Fibroblast of villous mesenchyme (primary cell): ENCODE measurements around the gene EXD2. TPM values are rescaled to one million over a fixed set of nuclear protein-coding genes. Genes with fewer than 3 reads are reported as not detected.
"Not testable (repeated sequence)": the region's sequence is repeated elsewhere in the genome, so short reads cannot be mapped to it uniquely, and the experiment has no call there.

Source experiments
- DNase-seq: peaks from one replicate; pipeline ENCODE4 v3.0.0-alpha.2; 2010; ENCODE audit warnings: low read depth
- H3K4me3 ChIP-seq: 2 replicates; pipeline ENCODE4 v1.5.1; 2011; ENCODE audit warnings: low read depth, mild to moderate bottlenecking, low read length
- total RNA-seq: library from RNA; depleted of rRNA; stranded (reverse); fragments of >200 nt; gene quantifications from 2 replicates; pipeline ENCODE4 v1.2.3, GENCODE V29; 2012
- TF ChIP-seq, protein P1 (sequence below): IDR thresholded peaks from 2 replicates; pipeline ENCODE4 v1.5.1; 2012; ENCODE audit warnings: low read depth, mild to moderate bottlenecking, low read length; ENCODE audit not compliant: insufficient read depth

The EXD2 gene
- total RNA-seq, 1 donor: 18.6 TPM

DNA sequence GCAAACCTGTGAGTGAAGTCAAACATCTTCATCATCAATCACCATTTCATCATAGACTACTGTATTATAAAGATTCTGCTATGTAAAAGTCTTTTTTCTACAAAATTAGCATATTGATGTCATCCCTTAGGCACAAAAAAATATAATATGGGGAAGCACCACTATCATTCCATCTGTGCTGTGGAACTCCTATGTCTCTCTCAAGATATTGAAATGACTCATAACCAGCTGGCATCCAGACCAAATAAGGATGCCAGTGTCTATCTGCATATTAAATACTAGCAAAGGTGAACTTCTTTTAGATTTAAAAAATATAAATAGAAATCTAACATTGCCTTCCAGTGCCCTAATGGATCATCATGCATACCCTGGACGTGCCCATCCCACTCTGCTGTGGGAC lies 20.5 kb upstream of the EXD2 start:
- no peak for DNase-seq
- no peak overlapping the region for H3K4me3 ChIP-seq
- TF ChIP-seq, protein P1, sequence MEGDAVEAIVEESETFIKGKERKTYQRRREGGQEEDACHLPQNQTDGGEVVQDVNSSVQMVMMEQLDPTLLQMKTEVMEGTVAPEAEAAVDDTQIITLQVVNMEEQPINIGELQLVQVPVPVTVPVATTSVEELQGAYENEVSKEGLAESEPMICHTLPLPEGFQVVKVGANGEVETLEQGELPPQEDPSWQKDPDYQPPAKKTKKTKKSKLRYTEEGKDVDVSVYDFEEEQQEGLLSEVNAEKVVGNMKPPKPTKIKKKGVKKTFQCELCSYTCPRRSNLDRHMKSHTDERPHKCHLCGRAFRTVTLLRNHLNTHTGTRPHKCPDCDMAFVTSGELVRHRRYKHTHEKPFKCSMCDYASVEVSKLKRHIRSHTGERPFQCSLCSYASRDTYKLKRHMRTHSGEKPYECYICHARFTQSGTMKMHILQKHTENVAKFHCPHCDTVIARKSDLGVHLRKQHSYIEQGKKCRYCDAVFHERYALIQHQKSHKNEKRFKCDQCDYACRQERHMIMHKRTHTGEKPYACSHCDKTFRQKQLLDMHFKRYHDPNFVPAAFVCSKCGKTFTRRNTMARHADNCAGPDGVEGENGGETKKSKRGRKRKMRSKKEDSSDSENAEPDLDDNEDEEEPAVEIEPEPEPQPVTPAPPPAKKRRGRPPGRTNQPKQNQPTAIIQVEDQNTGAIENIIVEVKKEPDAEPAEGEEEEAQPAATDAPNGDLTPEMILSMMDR: no peak

DNA sequence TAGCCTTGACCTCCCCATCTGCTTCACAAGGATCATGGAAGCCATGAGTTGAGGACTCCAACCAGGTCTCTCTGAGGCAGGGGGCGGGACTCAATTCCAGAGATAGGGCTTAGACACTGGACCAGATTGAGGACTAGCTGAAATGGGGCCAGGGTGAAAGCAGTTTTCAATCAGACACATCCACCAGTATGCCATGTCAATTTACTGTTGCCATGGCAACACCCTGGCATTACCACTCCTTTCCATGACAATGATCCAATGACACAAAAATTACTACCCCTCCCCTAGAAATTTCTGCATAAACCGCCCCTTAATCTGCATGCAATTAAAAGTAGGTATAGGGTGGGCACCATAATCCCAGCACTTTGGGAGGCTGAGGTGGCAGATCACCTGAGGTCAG lies 19.7 kb upstream of the EXD2 start:
- TF ChIP-seq, protein P1: no peak
- no peak for DNase-seq
- no peak overlapping the region for H3K4me3 ChIP-seq

DNA sequence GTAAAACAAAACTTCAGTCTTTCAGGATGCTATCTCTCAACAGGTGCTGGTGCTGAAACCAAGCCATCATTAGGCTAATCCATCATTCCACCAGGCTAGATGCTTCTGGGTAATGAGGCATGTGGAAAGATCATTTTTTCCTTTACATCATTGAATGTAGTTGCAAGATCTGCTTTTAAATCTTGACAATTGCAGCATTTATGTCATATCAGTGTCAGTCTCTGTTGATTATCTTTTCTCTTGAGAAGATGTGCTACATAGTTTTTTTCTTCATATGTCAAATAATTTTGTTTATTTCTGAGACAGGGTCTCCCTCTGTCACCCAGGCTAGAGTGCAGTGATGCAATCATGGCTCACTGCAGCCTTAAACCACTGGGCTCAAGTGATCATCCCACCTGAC lies 16.2 kb upstream of the EXD2 start:
- TF ChIP-seq, protein P1: no peak
- H3K4me3 ChIP-seq: no peak overlapping the region
- no peak for DNase-seq

DNA sequence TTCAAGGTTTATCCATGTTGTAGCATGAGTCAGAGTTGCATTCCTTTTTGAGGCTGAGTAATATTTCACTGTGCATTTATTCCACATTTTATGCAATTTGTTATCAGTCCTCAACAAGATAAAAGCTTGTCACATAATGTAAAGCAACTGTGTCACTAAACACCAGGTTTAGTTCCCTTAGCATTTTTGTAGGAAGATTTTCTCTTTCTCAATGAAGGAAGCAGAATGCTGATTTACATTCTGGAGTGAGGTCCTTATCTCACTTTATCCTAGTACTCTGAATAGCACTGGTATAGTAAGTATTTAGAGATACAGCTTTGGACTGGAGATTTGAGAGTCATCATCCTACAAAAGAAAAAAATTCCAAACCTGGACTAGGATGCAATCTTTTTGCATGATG lies 9.8 kb upstream of the EXD2 start:
- no peak for DNase-seq
- TF ChIP-seq, protein P1: no peak
- no peak overlapping the region for H3K4me3 ChIP-seq

DNA sequence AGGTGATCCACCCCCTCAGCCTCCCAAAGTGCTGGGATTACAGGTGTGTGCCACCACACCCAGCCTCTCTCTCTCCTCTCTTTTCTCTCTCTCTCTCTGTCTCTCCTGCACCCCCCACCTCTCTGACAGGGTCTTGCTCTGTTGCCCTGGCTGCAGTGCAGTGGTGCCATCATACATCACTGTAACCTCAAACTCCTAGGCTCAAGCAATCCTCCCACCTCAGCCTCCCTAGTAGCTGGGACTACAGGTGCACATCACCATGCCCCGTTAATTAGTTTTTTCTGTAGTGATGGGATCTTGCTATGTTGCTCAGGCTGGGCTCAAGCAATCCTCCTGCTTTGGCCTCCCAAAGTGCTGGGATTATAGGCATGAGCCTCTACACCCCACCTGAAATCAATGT lies 8.7 kb upstream of the EXD2 start:
- H3K4me3 ChIP-seq, DNase-seq: not testable (repeated sequence)

DNA sequence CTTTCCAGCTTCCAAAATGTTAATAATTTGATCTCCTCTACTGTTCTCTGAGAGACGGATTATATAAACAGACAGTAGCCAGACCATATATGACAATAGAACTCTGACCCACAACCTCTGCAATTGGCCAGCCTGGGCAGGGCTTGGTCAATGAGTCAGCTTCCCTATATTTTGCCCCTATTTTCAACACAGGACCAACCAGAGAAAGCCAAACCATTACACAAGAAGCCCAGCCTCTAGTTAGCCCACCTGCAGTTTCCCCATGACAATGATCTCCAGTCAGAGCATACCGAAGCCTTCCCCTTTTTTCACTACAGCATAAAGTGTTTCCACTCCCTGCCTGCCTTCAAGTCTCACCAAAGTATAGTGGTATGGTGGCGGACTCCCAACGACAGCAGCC lies 7.6 kb upstream of the EXD2 start:
- TF ChIP-seq, protein P1: no peak
- DNase-seq: peak; percentile 10
- H3K4me3 ChIP-seq: no peak overlapping the region

DNA sequence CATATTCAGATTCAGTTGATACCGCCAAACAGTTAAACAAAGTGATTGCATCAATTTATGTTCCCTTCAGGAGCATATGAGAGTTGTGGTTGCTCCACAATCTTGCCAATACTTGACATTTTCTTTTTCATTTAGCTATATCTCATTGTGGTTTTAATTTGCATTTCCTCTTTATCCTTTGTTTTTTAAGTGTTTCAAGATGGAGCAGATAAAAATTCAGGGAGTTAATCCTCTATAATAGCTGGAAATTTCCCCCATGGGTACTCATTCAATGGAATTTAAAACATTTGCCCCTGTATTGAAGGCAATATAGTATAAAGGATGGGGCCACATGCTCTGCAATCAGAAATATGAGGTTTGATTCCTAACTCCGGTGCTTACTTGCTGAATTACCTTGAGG lies 1.1 kb upstream of the EXD2 start:
- DNase-seq: no peak
- TF ChIP-seq, protein P1: no peak
- no peak overlapping the region for H3K4me3 ChIP-seq
